Measurements from ENCODE around the gene GXYLT2.

- no peak for TF ChIP-seq CTCF (IDR thresholded peaks at IDR 0.05)
- TF ChIP-seq POLR2A (IDR thresholded peaks at IDR 0.05) = no peak
These were observed 71.5 kb downstream of the GXYLT2 start for GRCh38 chr3:72959336-72959735.
